Measurements from ENCODE around the gene CDKL2. TPM values are rescaled to one million over a fixed set of nuclear protein-coding genes. Genes with fewer than 3 reads are reported as not detected.

CDKL2 gene
- total and polyA plus RNA-seq, 9 of the 15 experiments (the other 6 are each of a cell fraction or from before 2014, with no cell fraction given), result 0.01 to 0.16 TPM; not detected in 7

DNA sequence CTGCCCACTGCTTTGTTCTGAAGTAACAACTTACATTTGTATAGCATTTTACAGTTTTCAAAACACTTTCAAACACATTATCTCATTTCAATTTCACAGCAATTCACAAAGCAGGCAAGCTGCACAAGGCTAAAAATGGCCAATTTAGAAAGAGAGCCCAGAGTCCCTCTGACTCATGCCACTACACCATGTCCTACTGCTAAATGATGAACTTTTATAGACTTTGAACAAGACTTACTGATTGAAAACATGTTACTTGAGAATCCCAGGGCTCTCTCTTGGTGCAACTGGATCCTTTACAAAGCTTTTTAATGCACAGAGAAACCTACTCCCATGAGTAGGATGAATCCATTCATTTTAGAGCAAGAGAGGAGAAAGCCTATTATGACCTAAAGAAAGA lies 48.6 kb upstream of the CDKL2 start:
- ATAC-seq, result no peak
- intact Hi-C loops (cut with micrococcal nuclease) (no loop called here), in situ Hi-C loops (cut with MboI) (no loop called here)
- no peaks in the 10 kb centered on the region for H4K20me1 ChIP-seq (replicated peaks; ENCODE audit: control insufficient read depth, insufficient read depth, low read length)
- DNase-seq (ENCODE audit: extremely low read depth in 1 of 4, low spot score in 3 of 4), result no peak
- no peak overlapping the region for H3K4me3 ChIP-seq
- BruUV-seq (replicated peaks), result no TSS peak
- H3K4me1 ChIP-seq (replicated peaks in 1 of 2; ENCODE audit: control insufficient read depth in 2 of 2, insufficient read depth in 2 of 2, low read length in 2 of 2), result peaks cover 0 to 13% of the 10 kb centered on the region in 2 experiments; a peak in 4 of 5 replicates
- H3K9me1 ChIP-seq (ENCODE audit: control insufficient read depth, insufficient read depth, low read length), result no peaks in the 10 kb centered on the region
- no peak for FAIRE-seq
- no peaks in the 10 kb centered on the region for H3K9me3 ChIP-seq (replicated peaks; ENCODE audit: control insufficient read depth, insufficient read depth, low read depth, low read length)
- H3K9ac ChIP-seq (ENCODE audit: insufficient read depth in 1 of 2, low read depth in 2 of 2, low read length in 2 of 2), result no peak overlapping the region
- H3K4me2 ChIP-seq (ENCODE audit: insufficient read depth, low read length), result no peak overlapping the region
- no peak for TF ChIP-seq KAT7 (CRISPR knock-in tag; IDR thresholded peaks at IDR 0.05; ENCODE audit: borderline replicate concordance)
- TF ChIP-seq, protein P1, sequence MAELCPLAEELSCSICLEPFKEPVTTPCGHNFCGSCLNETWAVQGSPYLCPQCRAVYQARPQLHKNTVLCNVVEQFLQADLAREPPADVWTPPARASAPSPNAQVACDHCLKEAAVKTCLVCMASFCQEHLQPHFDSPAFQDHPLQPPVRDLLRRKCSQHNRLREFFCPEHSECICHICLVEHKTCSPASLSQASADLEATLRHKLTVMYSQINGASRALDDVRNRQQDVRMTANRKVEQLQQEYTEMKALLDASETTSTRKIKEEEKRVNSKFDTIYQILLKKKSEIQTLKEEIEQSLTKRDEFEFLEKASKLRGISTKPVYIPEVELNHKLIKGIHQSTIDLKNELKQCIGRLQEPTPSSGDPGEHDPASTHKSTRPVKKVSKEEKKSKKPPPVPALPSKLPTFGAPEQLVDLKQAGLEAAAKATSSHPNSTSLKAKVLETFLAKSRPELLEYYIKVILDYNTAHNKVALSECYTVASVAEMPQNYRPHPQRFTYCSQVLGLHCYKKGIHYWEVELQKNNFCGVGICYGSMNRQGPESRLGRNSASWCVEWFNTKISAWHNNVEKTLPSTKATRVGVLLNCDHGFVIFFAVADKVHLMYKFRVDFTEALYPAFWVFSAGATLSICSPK (IDR thresholded peaks at IDR 0.05; ENCODE audit: borderline replicate concordance), result no peak
- no peak for TF ChIP-seq YY1 (IDR thresholded peaks at IDR 0.05; ENCODE audit: borderline replicate concordance in 1 of 3, control insufficient read depth in 1 of 3, extremely low read depth in 1 of 3, insufficient read depth in 3 of 3, insufficient read length in 1 of 3, insufficient replicate concordance in 2 of 3, low read depth in 1 of 3, low read length in 2 of 3)
- no peak for TF ChIP-seq ZNF197 (CRISPR knock-in tag; IDR thresholded peaks at IDR 0.05; ENCODE audit: low read depth)
- TF ChIP-seq ZNF609 (CRISPR knock-in tag; IDR thresholded peaks at IDR 0.05; ENCODE audit: borderline replicate concordance), result no peak
- no peak for TF ChIP-seq SNRNP70 (optimal IDR thresholded peaks at IDR 0.05; ENCODE audit: low read depth, low read length)
- TF ChIP-seq GTF2E2 (tag; IDR thresholded peaks at IDR 0.05), result no peak
- TF ChIP-seq MTA2 (IDR thresholded peaks at IDR 0.05; ENCODE audit: low read depth), result no peak
- no peak for TF ChIP-seq GABPB1 (CRISPR knock-in tag; IDR thresholded peaks at IDR 0.05)
- no peak for TF ChIP-seq TCF7 (IDR thresholded peaks at IDR 0.05; ENCODE audit: borderline replicate concordance)
- no peak for TF ChIP-seq RBM17 (IDR thresholded peaks at IDR 0.05; ENCODE audit: borderline replicate concordance, low read depth, low read length)
- no peak for TF ChIP-seq SMAD2 (IDR thresholded peaks at IDR 0.05; ENCODE audit: low read depth, low read length)
- no peak for TF ChIP-seq ZNF324 (CRISPR knock-in tag; IDR thresholded peaks at IDR 0.05)
- TF ChIP-seq HOXB6 (CRISPR knock-in tag; IDR thresholded peaks at IDR 0.05; ENCODE audit: borderline replicate concordance), result no peak
- TF ChIP-seq GTF2F1 (IDR thresholded peaks at IDR 0.05; ENCODE audit: low read depth, low read length), result no peak
- no peak for TF ChIP-seq TAF1 (IDR thresholded peaks at IDR 0.05; ENCODE audit: control insufficient read depth, extremely low read depth, insufficient read depth, low read length, severe bottlenecking)
- no peak overlapping the region for H2AFZ ChIP-seq (ENCODE audit: low read depth, low read length)
- peaks cover 5% of the 10 kb centered on the region; the same call in 2 of the 3 replicates for H3K79me2 ChIP-seq (ENCODE audit: control insufficient read depth, insufficient read depth, low read length)
- CTCF ChIA-PET (ENCODE audit: low intra/inter-chr PET ratio), result no interaction called here
- no peaks in the 10 kb centered on the region; the same call in 2 of the 3 replicates for H3K36me3 ChIP-seq (ENCODE audit: control insufficient read depth, insufficient read depth, low read length)
- no peaks in the 10 kb centered on the region for H3K27me3 ChIP-seq (ENCODE audit: control insufficient read depth in 2 of 2, insufficient read depth in 2 of 2, low read length in 2 of 2)
- no peak overlapping the region for H3K27ac ChIP-seq (ENCODE audit: extremely low read depth, low read depth, low read length)
- POLR2A ChIA-PET, result no interaction called here

Measured in K562 (cell line).